Right lung (tissue), 5 donors: ENCODE measurements around the gene CPB1. TPM values are rescaled to one million over a fixed set of nuclear protein-coding genes. Genes with fewer than 3 reads are reported as not detected.

Experiments used
- DNase-seq, 2 donors: peaks; one replicate each; pipeline ENCODE4 v3.0.0-alpha.2; 2013
- polyA plus RNA-seq, 5 donors: library from polyadenylated mRNA; unstranded; fragments of 120-200 nt; gene quantifications; one replicate each; pipeline versions ENCODE4 v1.2.1 to v1.2.3, GENCODE V29; 2013; ENCODE audit warnings: inconsistent platforms in 1 of 5, low replicate concordance in 1 of 5; ENCODE audit not compliant: insufficient read length in 5 of 5, insufficient read depth in 1 of 5

CPB1 gene
- polyA plus RNA-seq, 5 donors = 0.34 to 0.79 (median 0.58) TPM

GRCh38 chr3:148882288-148882687, 54.7 kb downstream of the CPB1 start:
- no peak for DNase-seq

GRCh38 chr3:148883163-148883562, 55.6 kb downstream of the CPB1 start:
- no peak for DNase-seq

GRCh38 chr3:148884261-148884660, 56.6 kb downstream of the CPB1 start:
- no peak for DNase-seq

GRCh38 chr3:148889828-148890227, 62.2 kb downstream of the CPB1 start:
- no peak for DNase-seq

GRCh38 chr3:148896062-148896461, 68.5 kb downstream of the CPB1 start:
- no peak for DNase-seq

- no peak for DNase-seq
Observed at GRCh38 chr3:148901987-148902791, 74.6 kb downstream of the CPB1 start.

GRCh38 chr3:148903022-148903442, 75.4 kb downstream of the CPB1 start:
- no peak for DNase-seq

- DNase-seq = no peak
Observed at GRCh38 chr3:148903941-148904340, 76.3 kb downstream of the CPB1 start.

- DNase-seq = no peak
Observed at GRCh38 chr3:148906667-148907066, 79.1 kb downstream of the CPB1 start.

Other genes starting within 250 kb of the CPB1 start
- gene AGTR1, start 129.9 kb upstream of the CPB1 start, polyA plus RNA-seq = 10 to 100 TPM; 22.0 to 30.7 (median 24.1) TPM
- under 1 TPM; 0.32 to 0.52 (median 0.36) TPM for gene CPA3, start 37.5 kb downstream of the CPB1 start, polyA plus RNA-seq
- 100 to 1,000 TPM; 149 to 182 (median 169) TPM for gene GYG1, start 163.7 kb downstream of the CPB1 start, polyA plus RNA-seq